Lung microvascular endothelial cell (primary cell): ENCODE data around the gene REEP3. TPM values are rescaled to one million over a fixed set of nuclear protein-coding genes. Genes with fewer than 3 reads are reported as not detected.

Experiments
- DNase-seq, 2 donors: peaks; one replicate each; pipeline versions ENCODE4 v3.0.0 to v3.0.0-alpha.2; 2010; ENCODE audit warnings: low read depth in 2 of 2
- total RNA-seq: library from RNA; depleted of rRNA; stranded (reverse); fragments of >200 nt; gene quantifications from 2 replicates; pipeline ENCODE4 v1.2.1, GENCODE V29; 2014

Gene REEP3
- total RNA-seq, 1 donor from 2014 or later = 66.1 TPM

- no peak for DNase-seq
These were observed 63.8 kb downstream of the REEP3 start for GRCh38 chr10:63585041-63585440.

GRCh38 chr10:63586043-63586442 is 64.8 kb downstream of the REEP3 start:
- no peak for DNase-seq

GRCh38 chr10:63587191-63587590 is 66.0 kb downstream of the REEP3 start:
- DNase-seq = no peak

- DNase-seq = peak; percentile 54 to 71
These were observed 67.4 kb downstream of the REEP3 start for GRCh38 chr10:63588436-63589167.

- DNase-seq = no peak
These were observed 70.6 kb downstream of the REEP3 start for GRCh38 chr10:63591600-63592379.

GRCh38 chr10:63593576-63593975 is 72.4 kb downstream of the REEP3 start:
- DNase-seq = no peak

GRCh38 chr10:63595072-63595471 is 73.9 kb downstream of the REEP3 start:
- peak; percentile 27 to 80 for DNase-seq

- DNase-seq = no peak
These were observed 75.7 kb downstream of the REEP3 start for GRCh38 chr10:63596924-63597323.

GRCh38 chr10:63600540-63600939 is 79.3 kb downstream of the REEP3 start:
- no peak for DNase-seq

GRCh38 chr10:63603709-63604445 is 82.7 kb downstream of the REEP3 start:
- peak in 1 of 2 donors; percentile 52 for DNase-seq

- no peak for DNase-seq
These were observed 84.2 kb downstream of the REEP3 start for GRCh38 chr10:63605197-63605967.

- DNase-seq = no peak
These were observed 87.3 kb downstream of the REEP3 start for GRCh38 chr10:63608511-63608910.

- DNase-seq = peak in 1 of 2 donors; percentile 39
These were observed 89.9 kb downstream of the REEP3 start for GRCh38 chr10:63611078-63611477.

- no peak for DNase-seq
These were observed 93.2 kb downstream of the REEP3 start for GRCh38 chr10:63614371-63614891.

GRCh38 chr10:63618552-63618951 is 97.4 kb downstream of the REEP3 start:
- DNase-seq = no peak

GRCh38 chr10:63619426-63619825 is 98.2 kb downstream of the REEP3 start:
- peak in 1 of 2 donors; percentile 11 for DNase-seq

GRCh38 chr10:63622097-63622496 is 100.9 kb downstream of the REEP3 start:
- DNase-seq = no peak

GRCh38 chr10:63624701-63625100 is 103.5 kb downstream of the REEP3 start:
- no peak for DNase-seq

GRCh38 chr10:63627396-63627795 is 106.2 kb downstream of the REEP3 start:
- DNase-seq = peak; percentile 48 to 60

- DNase-seq = peak; percentile 33 to 73
These were observed 106.7 kb downstream of the REEP3 start for GRCh38 chr10:63627881-63628296.
